CD4-positive, alpha-beta T cell treated with Interleukin-17A for 4 hours (primary cell): Measurements from ENCODE around the gene ZNF616.
A peak's percentile ranks its signal among the peaks of the same experiment; 100 is the strongest.

Source experiments
- DNase-seq: peaks from one replicate; pipeline ENCODE4 v3.0.0-alpha.2; 2020; ENCODE audit warnings: mixed read lengths

ZNF616 gene

GRCh38 chr19:52139252-52140031 lies at the start of gene ZNF616:
TSS of gene ZNF616 (minus strand) at chr19:52139938. CDS start at chr19:52130512, 9,426 bp downstream.
- DNase-seq: peak; percentile 99

DNA sequence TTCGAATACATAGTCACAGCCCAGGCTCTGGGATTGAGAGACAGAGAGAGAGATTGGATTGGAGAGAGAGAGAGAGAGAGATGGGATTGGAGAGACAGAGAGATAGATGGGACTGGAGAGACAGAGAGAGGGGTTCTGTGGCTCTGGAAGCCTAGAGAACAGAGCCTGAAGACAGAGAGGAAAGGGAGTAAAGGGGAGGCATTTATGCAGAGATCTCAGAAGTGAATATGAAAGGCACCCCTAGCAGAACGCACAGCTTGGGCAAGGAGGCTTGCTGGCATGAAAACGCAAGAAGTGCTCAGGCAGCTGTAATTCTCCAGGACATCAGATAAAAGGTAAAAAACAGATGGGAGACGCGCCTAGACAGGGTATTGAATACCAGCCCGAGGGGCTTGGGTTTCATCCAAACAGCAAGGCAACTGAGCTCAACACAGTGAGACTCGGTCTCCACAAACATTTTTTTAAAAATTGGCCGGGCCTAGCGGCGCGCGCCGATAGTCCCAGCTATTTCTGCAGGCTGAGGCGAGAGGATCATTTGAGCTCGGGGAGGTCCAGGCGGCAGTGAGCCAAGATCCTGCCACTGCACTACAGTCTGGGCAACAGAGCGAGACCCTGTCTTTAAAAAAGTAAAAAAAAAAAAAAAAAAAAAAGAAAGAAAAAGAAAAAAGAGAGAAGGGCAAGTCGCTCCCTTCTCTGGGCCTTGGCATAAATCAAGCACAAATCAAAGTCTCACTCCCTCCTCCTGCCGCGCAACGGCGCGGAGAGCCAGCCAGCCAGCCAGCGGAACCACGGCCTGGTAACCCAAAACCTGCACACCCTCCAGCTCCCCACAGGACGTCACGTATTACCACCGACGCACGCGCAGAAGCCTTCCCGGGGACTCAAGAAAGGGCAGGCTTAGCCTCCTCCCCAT lies 49.3 kb upstream of the ZNF616 start:
- DNase-seq: no peak

GRCh38 chr19:52187407-52187806 lies 47.7 kb upstream of the ZNF616 start:
- DNase-seq: no peak

DNA sequence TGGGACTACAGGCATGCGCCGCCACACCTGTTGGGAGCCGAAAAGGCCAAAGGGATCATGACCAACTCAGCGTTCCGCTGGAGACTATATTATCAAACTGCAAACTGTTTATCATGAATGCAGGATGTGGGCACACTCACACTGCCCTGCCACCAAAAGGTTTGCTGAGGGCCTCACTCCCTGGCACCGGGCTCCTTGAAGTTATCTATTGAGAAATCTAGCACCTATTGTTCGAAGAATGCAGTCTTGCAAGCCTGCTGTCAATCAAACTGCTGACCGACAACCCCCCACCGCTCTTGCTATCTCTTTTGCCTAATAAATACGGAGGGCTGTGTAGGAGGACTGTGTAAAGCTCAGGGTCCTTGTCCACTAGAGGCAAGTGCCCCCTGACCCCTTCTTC lies 36.8 kb upstream of the ZNF616 start:
- no peak for DNase-seq

DNA sequence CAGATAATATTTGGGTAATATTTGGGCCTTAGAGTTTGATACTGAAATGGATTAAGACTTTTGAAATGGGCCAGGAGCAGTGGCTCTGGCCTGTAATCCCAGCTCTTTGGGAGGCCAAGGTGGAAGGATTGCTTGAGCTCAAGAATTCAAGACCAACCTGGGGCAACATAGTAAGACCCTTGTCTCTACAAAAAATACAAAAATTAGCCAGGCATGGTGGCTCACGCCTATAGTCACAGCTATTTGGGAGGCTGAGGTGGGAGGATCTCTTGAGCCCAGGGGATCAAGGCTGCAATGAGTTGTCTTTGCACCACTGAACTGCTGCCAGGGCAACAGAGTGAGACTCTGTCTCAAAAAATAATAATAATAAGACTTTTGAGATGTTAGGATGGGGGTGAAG lies 32.6 kb upstream of the ZNF616 start:
- DNase-seq: no peak

DNA sequence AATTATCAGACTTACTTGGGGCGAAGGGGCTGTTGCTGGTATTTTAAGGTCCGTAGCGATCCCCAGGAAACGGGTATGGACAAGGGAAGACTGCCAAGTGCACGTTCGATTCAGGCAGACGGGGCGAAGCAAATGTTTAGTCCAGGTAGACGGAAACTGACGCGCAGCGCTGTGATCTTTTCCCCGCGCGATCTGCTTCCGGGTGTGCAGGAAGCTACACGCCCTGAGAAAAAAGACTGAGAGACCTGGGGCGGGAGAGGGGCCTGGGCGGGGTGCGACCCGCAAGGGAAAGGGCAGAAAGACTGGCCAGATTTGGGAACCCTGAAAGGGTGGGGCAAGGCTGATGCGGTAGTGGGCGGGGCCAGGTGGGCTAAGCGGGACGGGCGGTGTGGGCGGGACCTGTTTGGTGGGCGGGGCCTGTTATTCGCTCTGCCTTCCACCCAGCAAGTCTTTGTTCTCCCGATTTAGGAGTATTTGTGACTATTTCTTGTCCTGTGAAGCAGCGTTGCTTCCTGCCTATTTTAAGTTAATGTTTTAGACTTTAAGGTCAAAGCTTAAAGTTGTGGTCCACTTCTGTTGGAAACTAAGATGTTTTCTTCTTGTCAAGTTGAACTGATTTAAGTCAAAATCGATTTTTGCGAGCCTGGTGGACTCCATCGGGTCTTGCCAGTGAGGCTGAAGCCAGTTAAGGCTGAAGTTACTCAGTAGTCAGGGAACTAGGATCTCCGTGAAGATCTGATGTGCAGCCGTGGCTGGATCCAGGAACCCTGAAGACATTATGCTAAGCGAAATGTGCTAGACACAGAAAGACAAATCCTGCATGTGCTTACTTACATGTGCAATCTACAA lies 31.8 kb upstream of the ZNF616 start, which contains the start of gene ZNF836:
TSS of gene ZNF836 (minus strand) at position 301 of the 849 bp plus-strand sequence. CDS start 3,549 bp downstream, outside the sequence.
- DNase-seq: peak; percentile 98

DNA sequence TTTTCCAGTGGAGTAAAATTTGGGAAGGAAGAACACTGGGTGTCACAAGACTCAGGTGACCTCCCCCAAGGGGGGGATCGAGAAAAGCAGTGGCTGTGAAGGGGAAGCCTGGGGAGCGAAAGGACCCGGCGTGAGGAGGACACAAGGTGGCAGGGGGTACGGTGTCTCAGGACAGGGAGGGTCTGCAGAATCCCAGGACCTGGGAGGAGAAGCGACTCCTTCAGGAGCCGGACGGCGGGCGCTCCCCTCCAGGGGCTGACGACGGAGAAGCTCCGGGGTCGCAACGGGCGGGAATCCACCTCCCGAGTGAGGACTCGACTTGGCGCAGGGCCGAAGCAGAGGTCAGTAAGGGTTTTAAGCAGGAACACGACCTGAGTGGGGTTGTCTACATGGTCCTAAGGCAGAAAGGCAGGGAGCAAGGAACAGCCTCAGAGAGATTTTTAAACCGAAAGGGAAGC lies 31.2 kb upstream of the ZNF616 start:
- DNase-seq: peak; percentile 9

- no peak for DNase-seq
Measured at GRCh38 chr19:52170304-52170703, 30.6 kb upstream of the ZNF616 start.

GRCh38 chr19:52155596-52156359 lies 16.0 kb upstream of the ZNF616 start:
- no peak for DNase-seq

DNA sequence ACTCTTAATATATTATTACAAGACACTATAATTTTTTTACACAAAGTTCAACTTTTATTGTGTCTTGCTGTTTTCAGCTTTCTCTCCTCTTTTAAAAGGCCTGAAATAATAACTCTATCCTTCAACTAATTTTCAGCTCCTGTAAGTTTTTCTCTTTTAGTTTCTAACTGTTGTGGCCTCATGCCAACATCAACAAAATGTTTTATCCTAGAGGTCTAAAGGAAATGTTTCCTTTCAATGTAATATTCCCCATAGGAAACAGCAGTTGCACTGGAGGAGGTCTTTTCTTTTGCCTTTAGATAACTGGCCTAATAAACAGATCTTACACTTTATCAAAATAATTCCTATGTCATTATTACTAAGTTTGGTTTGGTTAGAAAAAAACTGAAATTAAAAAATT lies 8.5 kb upstream of the ZNF616 start:
- no peak for DNase-seq

DNA sequence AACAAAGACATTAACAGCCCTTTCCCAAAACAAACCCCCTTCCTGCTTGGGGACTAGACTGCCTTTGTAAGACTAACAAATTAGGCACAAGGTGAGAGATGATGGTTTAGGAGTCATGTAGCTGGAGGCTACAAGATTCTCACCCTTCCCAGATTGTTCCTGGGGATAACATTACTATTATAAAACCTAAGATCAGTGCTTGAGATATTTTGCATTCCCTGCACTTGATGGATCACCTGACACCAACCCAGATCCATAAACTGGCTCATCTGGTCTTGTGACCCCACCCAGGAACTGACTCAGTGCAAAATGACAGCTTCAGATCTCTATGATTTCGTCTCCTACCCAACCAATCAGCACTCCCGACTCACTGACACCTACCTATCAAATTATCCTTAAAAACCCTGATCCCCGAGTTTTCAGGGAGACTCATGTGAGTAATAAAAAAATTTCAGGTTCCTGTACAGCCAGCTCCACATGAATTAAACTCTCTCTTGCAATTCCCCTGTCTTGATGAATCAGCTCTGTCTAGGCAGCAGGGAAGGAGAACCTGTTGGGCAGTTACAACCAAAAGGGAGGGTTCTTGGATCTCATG lies 2.4 kb upstream of the ZNF616 start:
- no peak for DNase-seq

- DNase-seq: no peak
Measured at GRCh38 chr19:52141203-52141602, 1.5 kb upstream of the ZNF616 start.

GRCh38 chr19:52140032-52140710 lies 433 bp upstream of the ZNF616 start:
- DNase-seq: no peak

DNA sequence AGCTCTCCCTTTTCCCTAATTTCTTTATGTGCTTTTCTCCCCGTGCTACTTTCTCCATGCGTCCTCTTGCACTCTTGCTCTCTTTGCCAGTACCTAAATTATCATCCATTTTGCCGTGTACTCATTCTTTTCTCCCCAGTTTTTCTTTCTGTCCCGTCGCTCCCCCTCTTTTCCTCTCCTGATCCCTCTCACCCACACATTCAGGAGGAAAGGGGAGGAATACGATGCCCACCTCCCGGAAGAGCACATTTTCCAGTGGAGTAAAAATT lies 821 bp downstream of the ZNF616 start:
- DNase-seq: no peak

DNA sequence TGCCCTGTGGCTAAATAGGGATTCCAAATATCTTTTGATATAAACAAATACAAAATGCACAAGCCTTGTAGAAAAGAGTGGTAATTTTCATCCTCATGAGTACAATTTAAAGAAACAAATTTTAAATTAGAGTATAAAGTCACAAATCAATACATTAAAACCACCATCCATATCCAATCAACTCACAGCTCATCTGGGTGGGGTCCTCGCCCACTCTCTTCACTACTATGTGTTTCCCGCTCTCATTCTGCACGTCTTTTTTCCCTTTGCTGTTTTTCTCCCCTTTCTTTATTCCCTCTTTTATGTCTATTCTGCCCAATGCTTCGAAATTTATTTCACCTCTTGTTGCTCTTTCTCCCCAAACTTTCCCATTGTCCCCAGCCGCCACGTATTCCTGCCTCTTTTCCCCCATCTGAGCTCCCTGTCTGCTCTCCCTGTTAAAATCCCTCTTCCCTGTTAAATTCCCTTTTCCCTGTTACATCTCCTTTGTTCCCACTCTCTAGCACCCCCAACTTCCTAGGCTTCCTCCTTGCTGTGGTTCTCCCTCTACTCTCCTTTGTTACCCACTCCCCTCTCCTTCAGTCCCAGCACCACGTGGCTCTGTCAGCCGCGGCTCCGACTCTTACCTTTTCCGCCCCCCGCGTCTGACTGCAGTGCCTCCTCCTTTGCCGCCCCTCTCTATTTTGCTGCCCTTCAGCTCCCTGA lies 1.3 kb downstream of the ZNF616 start:
- DNase-seq: peak; percentile 28

DNA sequence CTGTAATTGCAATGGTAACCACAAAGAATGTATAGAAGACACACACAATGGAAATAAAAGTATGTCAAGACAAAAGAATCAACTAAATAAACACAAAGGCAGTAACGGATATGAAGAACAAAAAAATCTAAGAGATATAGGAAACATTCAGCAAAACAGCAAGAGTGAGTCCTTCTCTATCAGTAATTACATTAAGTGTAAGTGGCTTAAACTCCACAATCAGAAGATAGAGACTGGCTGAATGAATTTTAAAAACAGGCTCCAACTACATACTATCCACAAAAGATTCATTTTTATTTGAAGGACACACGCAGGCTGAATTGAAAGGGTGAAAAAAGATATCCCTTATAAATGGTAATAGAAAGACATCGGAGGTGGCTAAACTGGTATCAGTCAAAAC lies 19.5 kb downstream of the ZNF616 start:
- DNase-seq: no peak

DNA sequence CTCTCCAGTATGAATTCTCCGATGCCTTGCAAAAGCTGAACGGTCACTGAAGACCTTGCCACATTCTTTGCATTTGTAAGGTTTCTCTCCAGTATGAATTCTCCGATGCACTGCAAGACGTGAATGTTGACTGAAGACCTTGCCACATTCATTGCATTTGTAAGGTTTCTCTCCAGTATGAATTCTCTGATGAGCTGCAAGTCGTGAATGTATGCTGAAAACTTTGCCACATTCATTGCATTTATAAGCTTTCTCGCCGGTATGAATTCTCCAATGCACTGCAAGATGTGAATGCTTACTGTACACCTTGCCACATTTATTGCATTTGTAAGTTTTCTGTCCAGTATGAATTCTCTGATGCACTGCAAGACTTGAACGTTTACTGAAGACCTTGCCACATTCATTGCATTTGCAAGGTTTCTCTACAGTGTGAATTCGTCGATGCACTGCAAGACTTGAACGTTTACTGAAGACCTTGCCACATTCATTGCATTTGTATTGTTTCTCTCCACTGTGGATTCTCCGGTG lies 24.1 kb downstream of the ZNF616 start:
- DNase-seq: no peak

DNA sequence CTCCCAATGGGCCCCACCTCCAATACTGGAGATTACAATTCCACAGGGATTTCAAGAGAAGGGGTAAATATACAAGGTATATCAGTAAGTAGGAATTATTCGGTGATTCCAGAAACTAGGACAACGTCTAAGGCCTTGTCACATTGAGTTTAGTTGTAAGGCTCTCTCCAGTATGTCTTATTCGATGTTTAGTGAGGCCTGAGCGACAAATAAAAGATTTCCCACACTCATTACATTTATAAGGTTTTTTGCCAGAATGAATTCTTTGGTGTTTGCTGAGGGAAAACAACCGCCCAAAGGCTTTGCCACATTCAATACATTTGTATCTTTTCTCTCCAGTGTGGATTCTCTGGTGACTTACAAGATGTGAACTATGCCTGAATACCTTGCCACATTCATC lies 25.0 kb downstream of the ZNF616 start:
- no peak for DNase-seq

DNA sequence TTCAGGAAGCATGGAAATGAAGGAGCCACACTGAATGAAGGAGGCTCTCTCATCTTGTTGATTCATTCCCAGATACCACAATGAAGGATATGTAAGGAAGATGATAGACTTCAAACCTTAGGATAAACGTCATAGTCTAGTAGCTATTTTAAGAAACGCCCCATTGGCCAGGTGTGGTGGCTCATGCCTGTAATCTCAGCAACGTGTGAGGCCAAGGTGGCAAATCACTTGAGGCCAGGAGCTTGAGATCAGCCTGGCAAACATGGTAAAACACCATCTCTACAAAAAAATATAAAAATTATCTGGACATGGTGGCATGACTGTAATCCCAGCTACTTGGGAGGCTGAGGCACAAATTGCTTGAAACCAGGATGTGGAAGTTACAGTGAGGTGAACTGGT lies 27.1 kb downstream of the ZNF616 start:
- DNase-seq: no peak

- no peak for DNase-seq
Measured at GRCh38 chr19:52110780-52111179, 29.0 kb downstream of the ZNF616 start.
